Breast epithelium (tissue), 3 donors: ENCODE measurements around the gene PTPRCAP.

ENCODE experiments used
- CTCF ChIP-seq, 3 donors: fragments of 450-650 bp; IDR thresholded peaks; one replicate each; pipeline ENCODE4 v1.5.1; 2016 to 2017; ENCODE audit warnings: antibody characterized with exemption in 3 of 3, mild to moderate bottlenecking in 3 of 3, moderate library complexity in 3 of 3
- POLR2AphosphoS5 ChIP-seq, 3 donors: sonication (generic); formaldehyde crosslinking; IDR thresholded peaks; one replicate each; pipeline ENCODE4 v1.6.1; 2017; ENCODE audit warnings: antibody characterized with exemption in 3 of 3

- TF ChIP-seq CTCF (IDR thresholded peaks at IDR 0.05), result no peak
- no peak for TF ChIP-seq POLR2AphosphoS5 (IDR thresholded peaks at IDR 0.05)
Measured at GRCh38 chr11:67440229-67441097, 3.0 kb upstream of the PTPRCAP start.
